SK-N-MC (cell line): ENCODE data around the gene TMEM186.

Experiments used
- DNase-seq: peaks from one replicate; pipeline ENCODE4 v3.0.0-alpha.2; 2011; ENCODE audit warnings: low read depth, low spot score
- H3K27ac ChIP-seq: fragments of 200-600 bp; sonication (generic); 2 replicates; pipeline ENCODE4 v1.5.1; 2016; ENCODE audit warnings: mixed run types
- H3K36me3 ChIP-seq: fragments of 200-600 bp; sonication (generic); 2 replicates; pipeline ENCODE4 v1.6.1; 2017; ENCODE audit warnings: antibody characterized with exemption, low read length, mixed read lengths; ENCODE audit not compliant: insufficient read depth
- H3K4me3 ChIP-seq: fragments of 200-600 bp; sonication (generic); 2 replicates; pipeline ENCODE4 v1.5.1; 2016
- H3K9ac ChIP-seq: fragments of 200-600 bp; sonication (generic); 2 replicates; pipeline ENCODE4 v1.8.0; 2017; ENCODE audit warnings: mixed run types, mixed read lengths; ENCODE audit not compliant: insufficient read length
- H3K9me3 ChIP-seq: fragments of 200-600 bp; sonication (generic); 2 replicates; pipeline ENCODE4 v1.6.1; 2017; ENCODE audit warnings: low read depth, mild to moderate bottlenecking, antibody characterized with exemption, low read length, moderate library complexity, mixed read lengths
- EZH2 ChIP-seq: fragments of 200-600 bp; sonication (generic); IDR thresholded peaks from one replicate; pipeline ENCODE4 v1.6.1; 2017; ENCODE audit warnings: antibody characterized with exemption
- FOXP2 ChIP-seq: optimal IDR thresholded peaks from 2 replicates; pipeline ENCODE3; 2011; ENCODE audit warnings: mild to moderate bottlenecking, moderate library complexity; ENCODE audit not compliant: insufficient read depth; ENCODE audit errors: extremely low read length, control extremely low read depth
- POLR2AphosphoS5 ChIP-seq: IDR thresholded peaks from 2 replicates; pipeline ENCODE4 v1.6.1; 2012; ENCODE audit warnings: mild to moderate bottlenecking, low read depth, low read length, borderline replicate concordance

The TMEM186 gene

GRCh38 chr16:8768283-8768682 is 29.2 kb downstream of the TMEM186 start:
- no peak overlapping the region for H3K27ac ChIP-seq
- no peak overlapping the region for H3K9ac ChIP-seq
- H3K36me3 ChIP-seq, result no peaks in the 10 kb centered on the region
- no peaks in the 10 kb centered on the region for H3K9me3 ChIP-seq
- no peak for TF ChIP-seq EZH2
- TF ChIP-seq FOXP2, result no peak
- no peak for TF ChIP-seq POLR2AphosphoS5
- no peak for DNase-seq
- H3K4me3 ChIP-seq, result no peak overlapping the region

GRCh38 chr16:8767176-8767575 is 30.3 kb downstream of the TMEM186 start:
- no peak overlapping the region for H3K9ac ChIP-seq
- no peak overlapping the region for H3K27ac ChIP-seq
- no peak overlapping the region for H3K4me3 ChIP-seq
- H3K9me3 ChIP-seq, result no peaks in the 10 kb centered on the region
- no peaks in the 10 kb centered on the region for H3K36me3 ChIP-seq
- no peak for DNase-seq
- no peak for TF ChIP-seq EZH2
- no peak for TF ChIP-seq FOXP2
- no peak for TF ChIP-seq POLR2AphosphoS5

- H3K4me3 ChIP-seq, result no peak overlapping the region
- DNase-seq, result no peak
- TF ChIP-seq EZH2 (no peak), POLR2AphosphoS5 (no peak), FOXP2 (no peak)
- no peaks in the 10 kb centered on the region for H3K36me3 ChIP-seq
- H3K9me3 ChIP-seq, result no peaks in the 10 kb centered on the region
- H3K27ac ChIP-seq, result no peak overlapping the region
- H3K9ac ChIP-seq, result no peak overlapping the region
These were observed 32.8 kb downstream of the TMEM186 start for GRCh38 chr16:8764525-8765250.

GRCh38 chr16:8763899-8764298 is 33.5 kb downstream of the TMEM186 start:
- Histone ChIP-seq H3K9ac (no peak overlapping the region), H3K36me3 (no peaks in the 10 kb centered on the region), H3K27ac (no peak overlapping the region), H3K9me3 (no peaks in the 10 kb centered on the region), H3K4me3 (no peak overlapping the region)
- TF ChIP-seq FOXP2 (no peak), EZH2 (no peak), POLR2AphosphoS5 (no peak)
- no peak for DNase-seq

- Histone ChIP-seq H3K9ac (no peak overlapping the region), H3K36me3 (no peaks in the 10 kb centered on the region), H3K9me3 (no peaks in the 10 kb centered on the region), H3K27ac (no peak overlapping the region), H3K4me3 (no peak overlapping the region)
- no peak for DNase-seq
- TF ChIP-seq POLR2AphosphoS5 (no peak), EZH2 (no peak), FOXP2 (no peak)
These were observed 34.4 kb downstream of the TMEM186 start for GRCh38 chr16:8763083-8763482.

- no peak for TF ChIP-seq FOXP2
- H3K36me3 ChIP-seq, result no peaks in the 10 kb centered on the region
- H3K27ac ChIP-seq, result no peak overlapping the region
- H3K4me3 ChIP-seq, result no peak overlapping the region
- no peak overlapping the region for H3K9ac ChIP-seq
- no peaks in the 10 kb centered on the region for H3K9me3 ChIP-seq
- no peak for DNase-seq
These were observed 35.2 kb downstream of the TMEM186 start for GRCh38 chr16:8762254-8762653.

GRCh38 chr16:8761078-8761477 is 36.4 kb downstream of the TMEM186 start:
- Histone ChIP-seq H3K27ac (no peak overlapping the region), H3K36me3 (no peaks in the 10 kb centered on the region), H3K4me3 (no peak overlapping the region), H3K9me3 (no peaks in the 10 kb centered on the region), H3K9ac (no peak overlapping the region)
- DNase-seq, result no peak
- TF ChIP-seq FOXP2, result no peak

GRCh38 chr16:8760021-8760420 is 37.4 kb downstream of the TMEM186 start:
- H3K27ac ChIP-seq, result no peak overlapping the region
- no peak overlapping the region for H3K4me3 ChIP-seq
- no peak for DNase-seq
- no peaks in the 10 kb centered on the region for H3K9me3 ChIP-seq
- H3K9ac ChIP-seq, result no peak overlapping the region
- TF ChIP-seq EZH2 (no peak), POLR2AphosphoS5 (no peak), FOXP2 (no peak)
- H3K36me3 ChIP-seq, result no peaks in the 10 kb centered on the region

GRCh38 chr16:8758022-8758421 is 39.4 kb downstream of the TMEM186 start:
- Histone ChIP-seq H3K36me3 (no peaks in the 10 kb centered on the region), H3K9ac (no peak overlapping the region)
- no peak for DNase-seq

More at GRCh38 chr16:8758022-8758421, 39.4 kb downstream of the TMEM186 start:
- no peak overlapping the region for H3K27ac ChIP-seq
- TF ChIP-seq POLR2AphosphoS5 (no peak), EZH2 (no peak), FOXP2 (no peak)
- no peaks in the 10 kb centered on the region for H3K9me3 ChIP-seq
- H3K4me3 ChIP-seq, result no peak overlapping the region
